Measurements from ENCODE around the gene ADCK1.

DNA sequence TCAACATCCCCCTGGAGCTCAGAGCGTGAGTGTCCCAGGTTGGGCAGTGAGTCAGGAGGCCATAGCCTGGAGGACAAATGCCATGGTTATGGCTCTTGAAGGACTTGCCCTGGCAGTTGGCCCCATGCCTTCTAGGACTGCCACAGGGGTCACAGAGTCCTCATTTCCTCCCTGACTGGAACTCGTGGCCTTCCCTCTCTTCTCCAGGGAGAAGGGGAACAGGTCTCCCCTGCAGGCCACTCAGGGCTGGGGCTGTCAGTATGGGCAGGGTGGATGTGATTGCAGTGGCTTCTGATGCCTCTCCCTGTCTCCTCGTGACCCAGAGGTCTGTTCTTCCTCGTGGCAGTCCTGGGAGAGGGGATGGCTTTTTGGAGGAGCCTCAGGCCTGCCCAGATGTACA is 70.7 kb downstream of the ADCK1 start:
- no peak for TF ChIP-seq CREB1 (IDR thresholded peaks at IDR 0.05; ENCODE audit: low read depth)
- TF ChIP-seq YY1 (IDR thresholded peaks at IDR 0.05; ENCODE audit: low read depth), result no peak
- TF ChIP-seq EP300 (IDR thresholded peaks at IDR 0.05; ENCODE audit: borderline replicate concordance), result no peak
- TF ChIP-seq, protein P1, sequence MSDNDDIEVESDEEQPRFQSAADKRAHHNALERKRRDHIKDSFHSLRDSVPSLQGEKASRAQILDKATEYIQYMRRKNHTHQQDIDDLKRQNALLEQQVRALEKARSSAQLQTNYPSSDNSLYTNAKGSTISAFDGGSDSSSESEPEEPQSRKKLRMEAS (IDR thresholded peaks at IDR 0.05), result no peak
- no peak for TF ChIP-seq TEAD4 (IDR thresholded peaks at IDR 0.05)
- no peak for TF ChIP-seq CEBPB (IDR thresholded peaks at IDR 0.05)
- TF ChIP-seq, protein P2, sequence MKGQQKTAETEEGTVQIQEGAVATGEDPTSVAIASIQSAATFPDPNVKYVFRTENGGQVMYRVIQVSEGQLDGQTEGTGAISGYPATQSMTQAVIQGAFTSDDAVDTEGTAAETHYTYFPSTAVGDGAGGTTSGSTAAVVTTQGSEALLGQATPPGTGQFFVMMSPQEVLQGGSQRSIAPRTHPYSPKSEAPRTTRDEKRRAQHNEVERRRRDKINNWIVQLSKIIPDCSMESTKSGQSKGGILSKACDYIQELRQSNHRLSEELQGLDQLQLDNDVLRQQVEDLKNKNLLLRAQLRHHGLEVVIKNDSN (IDR thresholded peaks at IDR 0.05), result no peak
- TF ChIP-seq RAD21 (IDR thresholded peaks at IDR 0.05; ENCODE audit: low read depth), result no peak
- TF ChIP-seq TAF1 (IDR thresholded peaks at IDR 0.05; ENCODE audit: low read depth), result no peak
- TF ChIP-seq, protein P3, sequence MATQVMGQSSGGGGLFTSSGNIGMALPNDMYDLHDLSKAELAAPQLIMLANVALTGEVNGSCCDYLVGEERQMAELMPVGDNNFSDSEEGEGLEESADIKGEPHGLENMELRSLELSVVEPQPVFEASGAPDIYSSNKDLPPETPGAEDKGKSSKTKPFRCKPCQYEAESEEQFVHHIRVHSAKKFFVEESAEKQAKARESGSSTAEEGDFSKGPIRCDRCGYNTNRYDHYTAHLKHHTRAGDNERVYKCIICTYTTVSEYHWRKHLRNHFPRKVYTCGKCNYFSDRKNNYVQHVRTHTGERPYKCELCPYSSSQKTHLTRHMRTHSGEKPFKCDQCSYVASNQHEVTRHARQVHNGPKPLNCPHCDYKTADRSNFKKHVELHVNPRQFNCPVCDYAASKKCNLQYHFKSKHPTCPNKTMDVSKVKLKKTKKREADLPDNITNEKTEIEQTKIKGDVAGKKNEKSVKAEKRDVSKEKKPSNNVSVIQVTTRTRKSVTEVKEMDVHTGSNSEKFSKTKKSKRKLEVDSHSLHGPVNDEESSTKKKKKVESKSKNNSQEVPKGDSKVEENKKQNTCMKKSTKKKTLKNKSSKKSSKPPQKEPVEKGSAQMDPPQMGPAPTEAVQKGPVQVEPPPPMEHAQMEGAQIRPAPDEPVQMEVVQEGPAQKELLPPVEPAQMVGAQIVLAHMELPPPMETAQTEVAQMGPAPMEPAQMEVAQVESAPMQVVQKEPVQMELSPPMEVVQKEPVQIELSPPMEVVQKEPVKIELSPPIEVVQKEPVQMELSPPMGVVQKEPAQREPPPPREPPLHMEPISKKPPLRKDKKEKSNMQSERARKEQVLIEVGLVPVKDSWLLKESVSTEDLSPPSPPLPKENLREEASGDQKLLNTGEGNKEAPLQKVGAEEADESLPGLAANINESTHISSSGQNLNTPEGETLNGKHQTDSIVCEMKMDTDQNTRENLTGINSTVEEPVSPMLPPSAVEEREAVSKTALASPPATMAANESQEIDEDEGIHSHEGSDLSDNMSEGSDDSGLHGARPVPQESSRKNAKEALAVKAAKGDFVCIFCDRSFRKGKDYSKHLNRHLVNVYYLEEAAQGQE (IDR thresholded peaks at IDR 0.05; ENCODE audit: low read depth), result no peak
- TF ChIP-seq NFIC (IDR thresholded peaks at IDR 0.05), result no peak
- TF ChIP-seq TCF12 (IDR thresholded peaks at IDR 0.05; ENCODE audit: low read depth), result no peak
- no peak for TF ChIP-seq EGR1 (IDR thresholded peaks at IDR 0.05)
